A673 (cell line): ENCODE data around the gene ARAP3.

Experiments
- CTCF ChIP-seq: fragments of 300-800, 200-600 bp; sonication (generic); conservative IDR thresholded peaks from 2 replicates; pipeline ENCODE4 v1.5.1; 2017; ENCODE audit warnings: low read depth, mild to moderate bottlenecking, antibody characterized with exemption, low read length, moderate library complexity, mixed read lengths
- EZH2 ChIP-seq: fragments of 200-600 bp; sonication (generic); IDR thresholded peaks from 2 replicates; pipeline ENCODE4 v1.6.1; 2017; ENCODE audit warnings: borderline replicate concordance, low read depth, mild to moderate bottlenecking, mixed read lengths, antibody characterized with exemption, low read length; ENCODE audit not compliant: poor library complexity, severe bottlenecking

GRCh38 chr5:141695627-141696215 is 13.7 kb upstream of the ARAP3 start:
- no peak for TF ChIP-seq EZH2
- no peak for TF ChIP-seq CTCF
